IMR-90 (cell line): ENCODE measurements around the gene FANCD2. TPM values are rescaled to one million over a fixed set of nuclear protein-coding genes. Genes with fewer than 3 reads are reported as not detected.
"Not testable (repeated sequence)": the region's sequence is repeated elsewhere in the genome, so short reads cannot be mapped to it uniquely, and the experiment has no call there.

ENCODE experiments used
- ATAC-seq: fragments of 200-7000 bp; cut with Tn5 transposase; 2 replicates; pipeline ENCODE4 v1.9.1; 2020; ENCODE audit warnings: low read depth, mild to moderate bottlenecking, moderate library complexity
- BruUV-seq: library from RNA; stranded (reverse); fragments of 400-500 nt; replicated peaks from 2 replicates; lab custom pipeline; 2021; lab: Mats Ljungman, UMichigan
- CTCF ChIA-PET: fragments of 300-600 bp; formaldehyde crosslinking; extraction: SDS; loops from one replicate; lab custom pipeline; 2021; ENCODE audit warnings: antibody characterized with exemption; lab: Yijun Ruan, JAX
- POLR2A ChIA-PET: fragments of 300-600 bp; sonication (Branson Sonifier 250); formaldehyde crosslinking; loops from one replicate; lab custom pipeline; 2022; ENCODE audit warnings: antibody characterized with exemption; ENCODE audit not compliant: unreplicated experiment; lab: Charles Lee
- DNase-seq: peaks from one replicate; pipeline ENCODE4 v3.0.0; 2013
- H2AFZ ChIP-seq: replicated peaks from 2 replicates; pipeline ENCODE3; 2013; ENCODE audit warnings: low read length, mild to moderate bottlenecking; ENCODE audit not compliant: poor library complexity
- H2AK5ac ChIP-seq: 2 replicates; pipeline ENCODE4 v1.6.1; 2013; ENCODE audit warnings: low read depth, low read length, inconsistent platforms
- H2AK9ac ChIP-seq: replicated peaks from 2 replicates; pipeline ENCODE3; 2013; ENCODE audit warnings: mild to moderate bottlenecking, low read depth, low read length, moderate library complexity; ENCODE audit not compliant: poor library complexity
- H2BK120ac ChIP-seq: 2 replicates; pipeline ENCODE4 v1.6.1; 2013; ENCODE audit warnings: low read depth, low read length, inconsistent platforms
- H2BK15ac ChIP-seq: 3 replicates; pipeline ENCODE4 v1.6.1; 2013; ENCODE audit warnings: low read depth, low read length, inconsistent platforms
- H2BK20ac ChIP-seq: 2 replicates; pipeline ENCODE4 v1.6.1; 2013; ENCODE audit warnings: low read depth, mild to moderate bottlenecking, inconsistent platforms, low read length, moderate library complexity
- H2BK5ac ChIP-seq: 2 replicates; pipeline ENCODE4 v1.6.1; 2013; ENCODE audit warnings: mild to moderate bottlenecking, low read depth, low read length, inconsistent platforms; ENCODE audit not compliant: poor library complexity, severe bottlenecking
- H3K14ac ChIP-seq: replicated peaks from 2 replicates; pipeline ENCODE4 v1.6.1; 2013; ENCODE audit warnings: low read depth, low read length, inconsistent platforms
- H3K18ac ChIP-seq: 2 replicates; pipeline ENCODE4 v1.6.1; 2013; ENCODE audit warnings: low read depth, low read length, control low read depth
- H3K23ac ChIP-seq: 2 replicates; pipeline ENCODE4 v1.6.1; 2013; ENCODE audit warnings: low read depth, low read length, inconsistent platforms
- H3K27ac ChIP-seq: 2 replicates; pipeline ENCODE4 v1.5.1; 2013; ENCODE audit warnings: mild to moderate bottlenecking, control low read depth, low read length; ENCODE audit not compliant: insufficient read depth
- H3K27me3 ChIP-seq: 2 replicates; pipeline ENCODE4 v1.6.1; 2013; ENCODE audit warnings: low read length; ENCODE audit not compliant: control insufficient read depth, insufficient read depth
- H3K36me3 ChIP-seq: 2 replicates; pipeline ENCODE4 v1.6.1; 2013; ENCODE audit warnings: low read length, mixed read lengths; ENCODE audit not compliant: control insufficient read depth, insufficient read depth
- H3K4ac ChIP-seq: 2 replicates; pipeline ENCODE4 v1.6.1; 2013; ENCODE audit warnings: low read depth, low read length, inconsistent platforms
- H3K4me1 ChIP-seq: 2 replicates; pipeline ENCODE4 v1.6.1; 2013; ENCODE audit warnings: low read length, mixed read lengths; ENCODE audit not compliant: control insufficient read depth, insufficient read depth
- H3K4me2 ChIP-seq: 2 replicates; pipeline ENCODE4 v1.6.1; 2013; ENCODE audit warnings: low read depth, mild to moderate bottlenecking, control low read depth, low read length, moderate library complexity
- H3K4me3 ChIP-seq: 2 replicates; pipeline ENCODE4 v1.5.1; 2013; ENCODE audit warnings: low read depth, mild to moderate bottlenecking, control low read depth, low read length, moderate library complexity; ENCODE audit not compliant: insufficient read depth
- H3K56ac ChIP-seq: 2 replicates; pipeline ENCODE4 v1.6.1; 2013; ENCODE audit warnings: low read length, inconsistent platforms; ENCODE audit not compliant: insufficient read depth; ENCODE audit errors: extremely low read depth
- H3K79me1 ChIP-seq, 2 experiments: 2 replicates each; pipeline ENCODE4 v1.6.1; 2013; ENCODE audit warnings: low read length in 2 of 2, inconsistent platforms in 1 of 2, low read depth in 1 of 2
- H3K9ac ChIP-seq: 2 replicates; pipeline ENCODE4 v1.6.1; 2013; ENCODE audit warnings: low read depth, low read length, control low read depth
- H3K9me1 ChIP-seq: 2 replicates; pipeline ENCODE4 v1.6.1; 2013; ENCODE audit warnings: low read length, inconsistent platforms; ENCODE audit not compliant: insufficient read depth
- H3K9me3 ChIP-seq: 2 replicates; pipeline ENCODE4 v1.6.1; 2013; ENCODE audit warnings: low read length; ENCODE audit not compliant: control insufficient read depth, insufficient read depth
- H4K20me1 ChIP-seq: 2 replicates; pipeline ENCODE4 v1.6.1; 2013; ENCODE audit warnings: low read length, inconsistent platforms; ENCODE audit not compliant: insufficient read depth
- H4K5ac ChIP-seq: 2 replicates; pipeline ENCODE4 v1.6.1; 2013; ENCODE audit warnings: mild to moderate bottlenecking, low read depth, low read length, control low read depth
- H4K8ac ChIP-seq, 2 experiments: 2 replicates each; pipeline ENCODE4 v1.6.1; 2013; ENCODE audit warnings: low read depth in 2 of 2, low read length in 2 of 2, control low read depth in 1 of 2, inconsistent platforms in 1 of 2
- H4K91ac ChIP-seq: 2 replicates; pipeline ENCODE4 v1.6.1; 2013; ENCODE audit warnings: low read depth, low read length, inconsistent platforms; ENCODE audit not compliant: insufficient read depth
- WGBS, 2 experiments: methylation state at CpG; one replicate each; pipeline versions ENCODE4 v1.1.5 to v1.1.7; 2013; ENCODE audit warnings: missing lambda C conversion rate in 2 of 2; ENCODE audit not compliant: insufficient read length in 1 of 2; ENCODE audit errors: extremely low coverage in 2 of 2; 5-methylcytosine and 5-hydroxymethylcytosine counted together
- dilution Hi-C: fragments of 300-500 bp; cut with HindIII; formaldehyde crosslinking; loops from one replicate; pipeline ENCODE4 v1.14.3; 2018; ENCODE audit warnings: low sequenced_read_pairs; ENCODE audit not compliant: unreplicated experiment
- in situ Hi-C: fragments of 300-500 bp; cut with MboI; formaldehyde crosslinking; loops from 3 replicates; pipeline ENCODE4 v1.14.3; 2019; ENCODE audit warnings: low sequenced_read_pairs, inconsistent platforms, mixed read lengths
- intact Hi-C: fragments of 100-400 bp; cut with micrococcal nuclease; formaldehyde crosslinking; loops from 2 replicates; pipeline ENCODE4 v1.10.0; 2022
- polyA plus RNA-seq, 3 experiments: library from polyadenylated mRNA; depleted of rRNA; stranded (reverse); fragments of >200 nt; gene quantifications; 2 replicates each; pipeline ENCODE4 v1.2.3, GENCODE V29; 2012; ENCODE audit warnings: low replicate concordance in 1 of 3
- total RNA-seq: library from RNA; depleted of rRNA; stranded (reverse); fragments of >200 nt; gene quantifications from 2 replicates; pipeline ENCODE4 v1.2.3, GENCODE V29; 2012

FANCD2 gene
- total and polyA plus RNA-seq, 2 of the 4 experiments (the other 2 are of a cell fraction), result 8.9 to 19.7 TPM

DNA sequence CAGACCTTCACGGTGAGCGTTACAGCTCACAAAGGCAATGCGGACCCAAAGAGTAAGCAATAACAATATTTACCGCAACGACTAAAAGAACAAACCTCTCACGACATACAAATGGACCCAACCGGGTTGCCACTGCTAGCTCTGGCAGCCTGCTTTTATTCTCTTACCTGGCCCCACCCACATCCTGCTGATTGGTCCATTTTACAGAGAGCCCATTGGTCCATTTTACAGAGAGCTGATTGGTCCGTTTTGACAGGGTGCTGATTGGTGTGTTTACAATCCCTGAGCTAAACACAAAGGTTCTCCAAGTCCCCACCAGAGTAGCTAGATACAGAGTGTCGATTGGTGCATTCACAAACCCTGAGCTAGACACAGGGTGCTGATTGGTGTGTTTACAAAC, 109.6 kb downstream of the FANCD2 start:
- H3K27me3 ChIP-seq, H4K8ac ChIP-seq, H3K36me3 ChIP-seq, H2AK5ac ChIP-seq, H2AK9ac ChIP-seq, DNase-seq, H4K91ac ChIP-seq, in situ Hi-C loops, H3K9me1 ChIP-seq, H3K18ac ChIP-seq, H3K4me3 ChIP-seq, H3K9ac ChIP-seq, H2BK20ac ChIP-seq, H3K4ac ChIP-seq, POLR2A ChIA-PET, H3K14ac ChIP-seq, H3K79me1 ChIP-seq, H3K56ac ChIP-seq, H3K27ac ChIP-seq, H2BK15ac ChIP-seq, intact Hi-C loops, H4K20me1 ChIP-seq, dilution Hi-C loops, H3K9me3 ChIP-seq, ATAC-seq, H3K23ac ChIP-seq, H2BK120ac ChIP-seq, H4K5ac ChIP-seq, H2AFZ ChIP-seq, BruUV-seq, H2BK5ac ChIP-seq, CTCF ChIA-PET, H3K4me2 ChIP-seq, H3K4me1 ChIP-seq: not testable (repeated sequence)
- WGBS, 2 experiments, result 92% methylated on average over 4 of the region's 9 CpGs; no CpG with 5 or more reads in 1 of the 2 experiments
